Measurements from ENCODE around the gene SELENBP1. TPM values are rescaled to one million over a fixed set of nuclear protein-coding genes. Genes with fewer than 3 reads are reported as not detected.

Gene SELENBP1
- total and polyA plus RNA-seq, 2 of the 13 experiments (the other 11 are each of a cell fraction or from before 2014, with no cell fraction given): 27.8 to 29.0 TPM

DNA sequence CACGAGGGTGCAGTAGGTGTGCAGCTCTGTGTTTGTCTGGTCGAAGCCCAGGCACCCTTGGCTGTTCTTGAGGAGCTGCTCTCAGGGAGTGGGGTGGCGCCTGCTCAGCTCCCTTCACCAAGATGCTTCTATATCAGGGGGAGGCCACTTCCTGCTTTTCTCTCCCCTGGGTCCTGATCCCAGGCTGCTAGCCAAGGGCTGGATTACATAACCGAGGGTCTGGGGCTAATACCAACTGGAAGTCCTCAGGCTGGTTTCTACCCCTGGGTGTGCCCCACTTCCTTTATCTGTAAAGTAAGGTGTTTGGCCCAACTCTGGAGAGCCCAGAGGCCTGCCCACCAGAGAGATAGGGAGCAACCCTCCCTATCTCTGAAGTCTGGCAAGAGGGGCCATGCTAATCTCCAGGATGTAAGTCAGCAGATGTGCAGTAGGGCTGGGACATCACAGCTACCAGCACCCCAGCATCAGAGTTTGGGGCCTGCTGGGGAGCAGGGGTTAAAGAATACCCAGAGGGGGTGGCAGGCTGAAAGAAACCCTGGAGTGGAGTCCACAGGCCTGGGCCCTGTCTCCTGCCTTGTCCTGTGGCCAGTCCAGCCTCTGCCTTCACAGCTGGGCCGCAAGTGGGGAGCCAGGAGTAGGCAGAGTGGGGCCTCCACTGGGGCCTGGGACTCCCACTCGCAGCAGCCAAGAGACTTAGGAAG lies 2.1 kb downstream of the SELENBP1 start:
- 92% methylated on average over 5 of the region's 6 CpGs for WGBS (ENCODE audit: low lambda C conversion rate)
- no peaks in the 10 kb centered on the region for H4K20me1 ChIP-seq (ENCODE audit: insufficient read depth, low read length)
- FAIRE-seq (no peak), DNase-seq (ENCODE audit: low spot score) (no peak), ATAC-seq (no peak)
- no peak overlapping the region for H3K9ac ChIP-seq (ENCODE audit: insufficient read depth, low read depth, low read length)
- H3K9me3 ChIP-seq (ENCODE audit: low read length): no peaks in the 10 kb centered on the region
- no peak overlapping the region for H3K4me2 ChIP-seq (ENCODE audit: low read depth, low read length)
- intact Hi-C loops (cut with micrococcal nuclease; ENCODE audit: unreplicated experiment): no loop called here
- peaks cover 41% of the 10 kb centered on the region for H3K4me1 ChIP-seq (ENCODE audit: insufficient read depth, low read length)
- no peaks in the 10 kb centered on the region; a peak in 1 of 5 replicates for H3K27me3 ChIP-seq (ENCODE audit: control insufficient read depth in 1 of 2, insufficient read depth in 2 of 2, low read length in 2 of 2)
- no peak overlapping the region for H3K27ac ChIP-seq (ENCODE audit: extremely low read length, insufficient read depth, low read length)
- ChIA-PET CTCF (ENCODE audit: low intra/inter-chr PET ratio, low total read pairs) (no interaction called here), POLR2A (interaction anchor here (0.9 kb wide), 1 partner anchor 29 kb away, joined by 3 read pairs; the partner anchor contains the start of gene PSMB4)
- BruUV-seq (replicated peaks): no TSS peak
- TF ChIP-seq, protein P1, sequence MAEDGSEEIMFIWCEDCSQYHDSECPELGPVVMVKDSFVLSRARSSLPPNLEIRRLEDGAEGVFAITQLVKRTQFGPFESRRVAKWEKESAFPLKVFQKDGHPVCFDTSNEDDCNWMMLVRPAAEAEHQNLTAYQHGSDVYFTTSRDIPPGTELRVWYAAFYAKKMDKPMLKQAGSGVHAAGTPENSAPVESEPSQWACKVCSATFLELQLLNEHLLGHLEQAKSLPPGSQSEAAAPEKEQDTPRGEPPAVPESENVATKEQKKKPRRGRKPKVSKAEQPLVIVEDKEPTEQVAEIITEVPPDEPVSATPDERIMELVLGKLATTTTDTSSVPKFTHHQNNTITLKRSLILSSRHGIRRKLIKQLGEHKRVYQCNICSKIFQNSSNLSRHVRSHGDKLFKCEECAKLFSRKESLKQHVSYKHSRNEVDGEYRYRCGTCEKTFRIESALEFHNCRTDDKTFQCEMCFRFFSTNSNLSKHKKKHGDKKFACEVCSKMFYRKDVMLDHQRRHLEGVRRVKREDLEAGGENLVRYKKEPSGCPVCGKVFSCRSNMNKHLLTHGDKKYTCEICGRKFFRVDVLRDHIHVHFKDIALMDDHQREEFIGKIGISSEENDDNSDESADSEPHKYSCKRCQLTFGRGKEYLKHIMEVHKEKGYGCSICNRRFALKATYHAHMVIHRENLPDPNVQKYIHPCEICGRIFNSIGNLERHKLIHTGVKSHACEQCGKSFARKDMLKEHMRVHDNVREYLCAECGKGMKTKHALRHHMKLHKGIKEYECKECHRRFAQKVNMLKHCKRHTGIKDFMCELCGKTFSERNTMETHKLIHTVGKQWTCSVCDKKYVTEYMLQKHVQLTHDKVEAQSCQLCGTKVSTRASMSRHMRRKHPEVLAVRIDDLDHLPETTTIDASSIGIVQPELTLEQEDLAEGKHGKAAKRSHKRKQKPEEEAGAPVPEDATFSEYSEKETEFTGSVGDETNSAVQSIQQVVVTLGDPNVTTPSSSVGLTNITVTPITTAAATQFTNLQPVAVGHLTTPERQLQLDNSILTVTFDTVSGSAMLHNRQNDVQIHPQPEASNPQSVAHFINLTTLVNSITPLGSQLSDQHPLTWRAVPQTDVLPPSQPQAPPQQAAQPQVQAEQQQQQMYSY (CRISPR knock-in tag; IDR thresholded peaks at IDR 0.05): peak; percentile 88
- TF ChIP-seq, protein P2, sequence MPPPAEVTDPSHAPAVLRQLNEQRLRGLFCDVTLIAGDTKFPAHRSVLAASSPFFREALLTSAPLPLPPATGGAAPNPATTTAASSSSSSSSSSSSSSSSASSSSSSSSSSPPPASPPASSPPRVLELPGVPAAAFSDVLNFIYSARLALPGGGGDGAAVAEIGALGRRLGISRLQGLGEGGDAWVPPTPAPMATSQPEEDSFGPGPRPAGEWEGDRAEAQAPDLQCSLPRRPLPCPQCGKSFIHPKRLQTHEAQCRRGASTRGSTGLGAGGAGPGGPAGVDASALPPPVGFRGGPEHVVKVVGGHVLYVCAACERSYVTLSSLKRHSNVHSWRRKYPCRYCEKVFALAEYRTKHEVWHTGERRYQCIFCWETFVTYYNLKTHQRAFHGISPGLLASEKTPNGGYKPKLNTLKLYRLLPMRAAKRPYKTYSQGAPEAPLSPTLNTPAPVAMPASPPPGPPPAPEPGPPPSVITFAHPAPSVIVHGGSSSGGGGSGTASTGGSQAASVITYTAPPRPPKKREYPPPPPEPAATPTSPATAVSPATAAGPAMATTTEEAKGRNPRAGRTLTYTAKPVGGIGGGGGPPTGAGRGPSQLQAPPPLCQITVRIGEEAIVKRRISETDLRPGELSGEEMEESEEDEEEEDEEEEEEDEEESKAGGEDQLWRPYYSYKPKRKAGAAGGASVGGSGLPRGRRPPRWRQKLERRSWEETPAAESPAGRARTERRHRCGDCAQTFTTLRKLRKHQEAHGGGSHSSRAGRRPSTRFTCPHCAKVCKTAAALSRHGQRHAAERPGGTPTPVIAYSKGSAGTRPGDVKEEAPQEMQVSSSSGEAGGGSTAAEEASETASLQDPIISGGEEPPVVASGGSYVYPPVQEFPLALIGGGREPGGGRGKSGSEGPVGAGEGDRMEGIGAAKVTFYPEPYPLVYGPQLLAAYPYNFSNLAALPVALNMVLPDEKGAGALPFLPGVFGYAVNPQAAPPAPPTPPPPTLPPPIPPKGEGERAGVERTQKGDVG (CRISPR knock-in tag; IDR thresholded peaks at IDR 0.05; ENCODE audit: borderline replicate concordance): no peak
- TF ChIP-seq ZFYVE20 (CRISPR knock-in tag; IDR thresholded peaks at IDR 0.05; ENCODE audit: borderline replicate concordance, low read depth): no peak
- H2AFZ ChIP-seq (ENCODE audit: low read length): no peak overlapping the region
- no peak overlapping the region for H3K4me3 ChIP-seq (replicated peaks in 1 of 3; ENCODE audit: insufficient read depth in 1 of 3, low read depth in 2 of 3, low read length in 3 of 3)
- H3K79me2 ChIP-seq (ENCODE audit: insufficient read depth, low read length): peaks cover 5% of the 10 kb centered on the region
- in situ Hi-C loops (cut with HindIII; ENCODE audit: extremely low pct_ligation_motif_present, low pct_unique_long_range_greater_than_20kb): no loop called here
- H3K36me3 ChIP-seq (replicated peaks in 1 of 2; ENCODE audit: control insufficient read depth in 1 of 2, insufficient read depth in 2 of 2, low read length in 2 of 2): peaks cover 4 to 10% of the 10 kb centered on the region in 2 experiments; a peak in 4 of 5 replicates
